ENCODE results near the gene R3HCC1L.

R3HCC1L gene

GRCh38 chr10:98292971-98293370, 158.5 kb downstream of the R3HCC1L start:
- DNase-seq = no peak

GRCh38 chr10:98293550-98294269, 159.3 kb downstream of the R3HCC1L start:
- no peak for DNase-seq

- DNase-seq = no peak
Measured at GRCh38 chr10:98294270-98294627, 159.8 kb downstream of the R3HCC1L start.

Data from activated CD4-positive, alpha-beta T cell treated with anti-CD3 and anti-CD28 coated beads, Interleukin-2, amount 50 U/mL, for 4 hours (primary cell).